Measurements from ENCODE around the gene SLC35E3. TPM values are rescaled to one million over a fixed set of nuclear protein-coding genes. Genes with fewer than 3 reads are reported as not detected.

SLC35E3 gene
- 2.6 TPM for total RNA-seq
- long read RNA-seq, full-length matches to known transcripts: 22 of 26 reads
- long read RNA-seq, partial matches to known transcripts: 0 of 26 reads
- long read RNA-seq, other reads (novel, unspliced or antisense): 4 of 26 reads

DNA sequence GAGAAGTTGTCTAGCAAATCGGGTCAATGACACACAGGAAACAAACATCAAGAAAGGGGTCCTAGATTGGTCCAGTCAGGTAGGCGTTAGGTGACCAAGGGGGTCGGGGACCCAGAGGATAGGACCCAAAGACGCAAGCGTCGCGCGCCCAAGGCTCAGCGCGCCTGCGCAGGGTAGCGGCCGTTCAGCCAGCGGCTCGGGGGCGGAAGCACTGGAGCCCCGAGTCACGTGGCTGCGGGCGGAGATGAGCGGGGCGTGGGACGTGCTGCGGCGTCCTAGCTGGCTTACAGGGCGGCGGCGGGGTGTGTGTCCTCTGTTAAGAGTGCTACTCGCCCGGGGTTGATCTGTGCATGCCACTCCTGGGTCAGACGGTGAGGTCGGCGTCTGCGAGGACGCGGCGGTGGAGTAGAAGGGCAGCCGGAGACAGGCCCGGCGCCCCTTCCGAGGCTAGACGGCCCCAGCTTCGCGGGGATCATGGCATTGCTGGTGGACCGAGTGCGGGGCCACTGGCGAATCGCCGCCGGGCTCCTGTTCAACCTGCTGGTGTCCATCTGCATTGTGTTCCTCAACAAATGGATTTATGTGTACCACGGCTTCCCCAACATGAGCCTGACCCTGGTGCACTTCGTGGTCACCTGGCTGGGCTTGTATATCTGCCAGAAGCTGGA, at the start of gene SLC35E3:
Gene SLC35E3 (plus strand): TSS at position 273 of the 668 bp plus-strand sequence. CDS start 202 bp downstream, at position 475.
- intact Hi-C loops (cut with DNase I): loop anchor here (10.0 kb wide), 1 partner anchor 69 kb away; no protein-coding TSS in a partner anchor
- DNase-seq (peak; percentile 97), ATAC-seq (ENCODE audit: poor library complexity) (peak; percentile 100)

DNA sequence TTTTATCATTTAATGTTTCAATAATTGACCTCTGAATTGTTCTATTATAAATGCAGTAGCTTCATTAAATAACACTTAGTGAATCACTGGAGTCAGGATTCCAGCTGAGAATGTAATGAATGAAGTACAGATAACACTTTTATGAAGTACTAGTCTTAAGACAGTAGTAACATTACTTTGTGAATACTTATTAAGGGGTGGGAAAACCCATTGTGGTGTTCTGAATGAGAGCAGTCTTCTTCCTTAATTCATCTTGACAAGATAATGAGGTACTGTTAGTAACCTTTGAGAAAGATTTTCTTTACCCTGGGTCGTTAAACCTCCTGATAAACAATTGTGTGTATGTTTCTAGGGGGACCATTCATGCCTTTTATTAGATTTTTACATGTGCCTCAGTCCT, 46.5 kb upstream of the SLC35E3 start:
- no peak for DNase-seq
- ATAC-seq (ENCODE audit: poor library complexity): no peak
- intact Hi-C loops (cut with DNase I): no loop called here

DNA sequence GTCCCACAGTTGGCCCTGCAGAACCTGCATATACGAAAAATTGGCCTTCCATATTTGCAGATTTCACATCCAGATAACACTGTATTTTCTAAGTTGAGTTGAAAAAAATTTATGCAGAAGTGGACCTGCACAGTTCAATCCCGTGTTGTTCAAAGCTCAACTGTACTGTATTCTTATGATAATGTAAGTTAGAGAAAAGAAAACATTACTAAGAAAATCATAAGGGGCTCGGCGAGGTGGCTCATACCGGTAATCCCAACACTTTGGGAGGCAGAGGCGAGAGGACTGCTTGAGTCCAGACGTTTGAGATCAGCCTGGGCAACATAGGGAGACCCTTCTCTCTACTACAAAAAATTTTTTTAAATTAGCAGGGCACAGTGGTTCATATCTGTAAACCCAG, 18.2 kb upstream of the SLC35E3 start:
- DNase-seq (no peak), ATAC-seq (ENCODE audit: poor library complexity) (no peak)
- intact Hi-C loops (cut with DNase I): no loop called here

DNA sequence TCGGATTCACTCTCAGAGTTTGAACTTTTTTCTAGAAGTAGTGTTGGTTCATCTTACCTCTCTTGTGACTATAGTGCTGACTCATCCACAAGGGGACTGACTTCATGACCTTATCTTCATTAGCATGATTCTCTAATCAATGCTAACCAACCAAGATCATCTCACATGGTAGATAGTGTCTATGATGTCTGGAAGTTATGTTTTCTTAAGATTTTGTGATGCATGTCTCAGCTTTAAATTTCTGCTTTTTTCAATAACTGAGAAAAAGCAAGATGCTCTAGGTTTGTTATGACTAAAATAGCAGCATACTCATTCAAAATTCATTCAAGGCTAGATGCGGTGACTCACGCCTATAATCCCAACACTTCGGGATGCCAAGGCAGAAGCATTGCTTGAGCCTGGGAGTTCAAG, 12.3 kb upstream of the SLC35E3 start:
- no peak for DNase-seq

DNA sequence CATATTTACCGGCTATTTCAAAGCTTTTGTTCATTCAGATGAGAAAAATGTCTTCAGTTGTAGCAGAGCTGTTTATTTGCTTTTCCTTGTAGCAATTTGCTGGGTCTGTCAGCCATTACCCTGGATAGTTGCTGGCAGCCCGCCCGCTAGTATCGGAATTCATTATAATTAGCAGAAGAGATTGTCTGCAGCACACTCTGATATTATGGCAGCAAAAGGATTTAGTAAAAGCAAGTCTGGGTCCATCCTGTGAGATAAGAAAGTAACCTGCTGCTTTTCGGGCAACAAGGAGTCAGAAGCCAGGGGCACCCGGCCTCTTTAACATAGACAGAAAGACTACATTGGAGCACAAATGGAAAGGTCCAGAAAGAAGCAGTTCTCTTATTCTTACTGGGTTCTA, 6.1 kb upstream of the SLC35E3 start:
- DNase-seq: no peak
- intact Hi-C loops (cut with DNase I): loop anchor here (10.0 kb wide), 1 partner anchor 75 kb away; no protein-coding TSS in a partner anchor
- ATAC-seq (ENCODE audit: poor library complexity): no peak

More for the DNA sequence above, 12.3 kb upstream of the SLC35E3 start:
- ATAC-seq (ENCODE audit: poor library complexity): no peak
- intact Hi-C loops (cut with DNase I): no loop called here

DNA sequence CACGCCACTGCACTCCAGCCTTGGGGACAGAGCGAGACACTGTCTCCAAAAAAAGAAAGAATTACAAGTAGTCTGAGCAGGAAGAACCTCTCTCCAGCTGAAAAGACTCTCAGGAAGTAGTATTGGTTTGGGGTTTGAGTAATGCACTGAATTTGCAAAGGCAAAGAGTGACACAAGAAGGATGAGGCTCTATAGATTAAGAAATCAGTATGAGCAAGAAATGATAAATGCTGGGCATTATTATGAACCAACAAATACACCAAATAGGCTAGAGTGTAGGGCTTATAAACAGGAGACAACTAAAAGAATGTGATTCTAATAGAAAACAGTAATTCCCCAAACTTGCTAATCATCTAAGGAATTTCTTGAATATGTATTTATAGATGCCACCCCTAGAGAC, 2.6 kb upstream of the SLC35E3 start:
- intact Hi-C loops (cut with DNase I): loop anchor here (10.0 kb wide), 1 partner anchor 71 kb away; no protein-coding TSS in a partner anchor
- DNase-seq: no peak
- ATAC-seq (ENCODE audit: poor library complexity): no peak

DNA sequence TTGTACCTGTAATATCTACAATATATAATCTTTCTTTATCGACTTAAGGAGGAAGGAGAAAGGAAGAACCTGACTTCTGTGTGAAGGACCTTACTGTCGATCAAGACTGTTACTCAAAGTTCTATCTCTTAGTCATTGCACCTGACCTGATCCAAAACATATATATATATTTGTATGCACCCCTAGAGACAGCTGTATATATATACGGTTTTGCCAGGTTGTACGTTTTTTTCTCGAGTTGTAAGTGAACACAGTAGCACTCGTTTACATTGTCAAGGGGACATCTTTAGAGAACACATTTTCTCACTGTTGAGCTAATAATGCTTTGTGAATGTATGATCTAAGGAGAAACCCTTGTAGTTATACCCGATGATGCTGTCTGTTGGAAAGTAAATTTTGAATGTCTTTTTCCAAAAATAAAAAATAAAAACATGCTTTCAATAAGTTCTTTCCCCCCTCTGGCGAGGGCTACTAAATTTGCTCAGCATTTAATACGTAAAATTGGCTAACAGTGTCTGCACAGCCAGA, 536 bp upstream of the SLC35E3 start:
- ATAC-seq (ENCODE audit: poor library complexity) (no peak), DNase-seq (no peak)
- intact Hi-C loops (cut with DNase I): loop anchor here (10.0 kb wide), 1 partner anchor 69 kb away; no protein-coding TSS in a partner anchor

DNA sequence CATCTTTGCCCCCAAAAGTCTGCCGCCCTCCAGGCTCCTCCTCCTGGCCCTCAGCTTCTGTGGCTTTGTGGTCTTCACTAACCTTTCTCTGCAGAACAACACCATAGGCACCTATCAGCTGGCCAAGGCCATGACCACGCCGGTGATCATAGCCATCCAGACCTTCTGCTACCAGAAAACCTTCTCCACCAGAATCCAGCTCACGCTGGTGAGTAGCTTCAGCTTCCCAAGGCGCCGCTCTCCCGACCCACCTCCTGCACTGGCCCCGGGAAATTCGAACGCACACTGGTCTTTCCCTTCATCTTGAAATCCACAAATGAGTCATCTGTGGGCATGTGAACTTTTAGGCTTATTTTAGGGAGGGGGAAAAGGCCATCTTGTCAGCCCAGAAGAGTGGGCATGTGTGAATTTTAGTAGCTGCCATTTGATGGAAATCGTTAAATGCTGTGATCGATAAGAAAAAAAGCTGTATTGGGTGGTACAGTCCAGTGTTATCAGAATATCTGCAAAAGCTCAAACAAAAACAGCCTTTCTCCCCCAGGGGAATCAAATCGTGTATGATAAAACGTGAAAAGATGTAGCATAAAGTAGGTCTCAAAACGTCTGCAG, 700 bp downstream of the SLC35E3 start:
- intact Hi-C loops (cut with DNase I): loop anchor here (10.0 kb wide), 1 partner anchor 68 kb away; no protein-coding TSS in a partner anchor
- DNase-seq: peak; percentile 64
- ATAC-seq (ENCODE audit: poor library complexity): peak; percentile 72

DNA sequence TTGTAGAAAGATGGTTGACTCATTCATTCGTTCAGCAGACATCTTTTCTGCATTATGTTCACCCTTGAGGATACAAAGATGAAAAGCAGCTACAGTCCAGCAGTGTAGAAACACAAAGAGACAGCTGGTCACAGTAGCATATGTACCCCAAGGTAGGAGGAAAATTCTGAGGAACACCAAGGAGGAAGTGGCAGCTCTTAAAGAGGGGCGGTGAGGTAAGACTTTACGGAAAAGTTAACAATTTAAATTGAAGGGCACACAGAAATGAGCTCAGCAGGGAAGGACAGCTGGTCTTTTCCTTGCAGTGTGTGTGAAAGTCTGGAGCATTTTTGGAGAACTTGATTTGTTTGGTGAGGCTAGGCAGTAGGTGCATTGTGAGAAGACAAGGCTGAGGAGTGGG, 3.5 kb downstream of the SLC35E3 start:
- ATAC-seq (ENCODE audit: poor library complexity) (no peak), DNase-seq (no peak)
- intact Hi-C loops (cut with DNase I): loop anchor here (10.0 kb wide), 1 partner anchor 65 kb away; no protein-coding TSS in a partner anchor

DNA sequence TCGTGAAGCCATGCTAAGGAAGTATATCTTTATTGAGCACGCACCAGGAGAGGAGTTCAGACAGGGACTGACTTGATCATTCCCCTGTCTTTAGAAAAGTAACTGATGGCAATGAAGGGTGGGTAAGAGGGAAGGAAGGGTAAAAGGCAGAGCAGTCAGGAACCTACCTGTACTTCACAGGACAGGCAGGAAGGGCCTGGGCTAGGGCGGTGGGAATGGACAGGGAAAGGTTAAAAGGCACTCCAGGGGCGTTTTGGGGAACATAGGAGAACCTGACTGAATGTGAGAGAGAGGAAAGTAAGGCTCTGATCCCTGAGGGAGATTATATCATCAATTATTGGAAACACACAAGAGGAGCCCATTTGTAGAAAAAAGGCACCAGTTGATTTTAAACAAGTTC, 3.9 kb downstream of the SLC35E3 start:
- ATAC-seq (ENCODE audit: poor library complexity) (no peak), DNase-seq (no peak)
- intact Hi-C loops (cut with DNase I): loop anchor here (10.0 kb wide), 1 partner anchor 65 kb away; no protein-coding TSS in a partner anchor

DNA sequence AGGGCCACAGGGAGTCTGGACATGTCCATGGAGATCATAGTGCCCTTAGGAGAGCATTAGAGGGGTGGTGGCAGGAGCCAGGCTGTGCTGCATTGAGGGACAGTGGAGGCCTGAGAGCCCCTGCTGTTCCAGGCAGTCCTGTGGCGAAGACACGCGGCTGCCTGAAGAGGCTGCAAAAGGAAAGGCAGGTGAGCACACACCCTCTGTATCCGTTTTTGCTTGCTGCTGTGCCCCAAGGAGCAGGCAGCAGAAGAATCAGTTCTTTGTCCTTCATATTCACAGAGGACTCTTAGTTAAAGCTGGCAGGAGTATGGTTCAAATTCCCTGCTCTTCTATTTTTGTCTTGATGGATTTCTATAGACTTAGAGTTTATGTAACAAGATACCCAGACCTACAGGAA, 4.5 kb downstream of the SLC35E3 start:
- intact Hi-C loops (cut with DNase I): no loop called here
- ATAC-seq (ENCODE audit: poor library complexity) (no peak), DNase-seq (no peak)

DNA sequence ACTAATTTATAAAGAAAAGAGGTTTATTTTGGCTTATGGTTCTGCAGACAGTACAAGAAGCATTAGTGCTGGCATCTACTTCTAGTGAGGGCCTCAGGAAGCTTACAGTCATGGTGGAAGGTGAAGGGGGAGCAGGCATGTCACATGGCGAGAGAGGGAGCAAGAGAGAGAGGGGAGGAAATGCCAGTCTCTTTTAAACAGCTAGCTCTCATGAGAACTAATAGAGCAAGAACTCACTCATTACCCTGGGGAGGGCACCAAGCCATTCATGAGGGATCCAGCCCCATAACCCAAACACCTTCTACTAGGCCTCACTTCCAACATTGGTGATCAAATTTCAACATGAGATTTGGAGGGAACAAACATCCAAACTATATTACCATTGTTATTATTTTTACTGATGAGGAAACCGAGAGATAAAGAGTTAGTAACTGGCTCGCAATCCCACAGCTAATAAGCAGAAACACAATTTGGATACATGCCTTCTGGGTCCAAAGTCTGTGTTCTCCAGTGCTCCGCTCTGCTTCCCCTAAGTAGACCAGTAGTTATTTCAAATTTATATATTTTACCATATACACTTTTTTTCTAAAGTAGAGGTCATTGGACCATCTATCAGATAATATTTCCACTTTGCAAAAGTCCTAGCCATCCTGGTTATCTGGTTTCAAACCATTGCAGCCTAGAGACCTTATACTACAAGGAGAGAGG, 9.7 kb downstream of the SLC35E3 start:
- intact Hi-C loops (cut with DNase I): no loop called here
- ATAC-seq (ENCODE audit: poor library complexity) (no peak), DNase-seq (no peak)

DNA sequence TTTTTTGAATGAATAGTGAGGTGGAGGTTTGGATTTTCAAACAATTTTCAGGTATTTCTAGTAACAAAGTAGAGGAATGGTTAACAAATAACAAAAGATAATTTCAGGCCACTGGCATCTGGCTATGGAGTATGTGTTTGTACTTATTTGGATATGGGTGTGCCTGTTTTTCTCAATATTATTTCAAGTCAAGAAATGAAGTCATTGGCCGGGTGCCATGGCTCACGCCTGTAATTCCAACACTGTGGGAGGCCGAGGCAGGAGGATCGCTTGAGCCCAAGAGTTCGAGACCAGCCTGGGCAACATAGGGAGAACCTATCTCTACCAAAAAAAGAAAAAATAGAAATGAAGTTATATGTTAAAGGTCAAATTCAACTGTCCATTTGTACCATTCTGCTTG, 13.9 kb downstream of the SLC35E3 start:
- no peak for DNase-seq
- ATAC-seq (ENCODE audit: poor library complexity): no peak
- intact Hi-C loops (cut with DNase I): no loop called here

DNA sequence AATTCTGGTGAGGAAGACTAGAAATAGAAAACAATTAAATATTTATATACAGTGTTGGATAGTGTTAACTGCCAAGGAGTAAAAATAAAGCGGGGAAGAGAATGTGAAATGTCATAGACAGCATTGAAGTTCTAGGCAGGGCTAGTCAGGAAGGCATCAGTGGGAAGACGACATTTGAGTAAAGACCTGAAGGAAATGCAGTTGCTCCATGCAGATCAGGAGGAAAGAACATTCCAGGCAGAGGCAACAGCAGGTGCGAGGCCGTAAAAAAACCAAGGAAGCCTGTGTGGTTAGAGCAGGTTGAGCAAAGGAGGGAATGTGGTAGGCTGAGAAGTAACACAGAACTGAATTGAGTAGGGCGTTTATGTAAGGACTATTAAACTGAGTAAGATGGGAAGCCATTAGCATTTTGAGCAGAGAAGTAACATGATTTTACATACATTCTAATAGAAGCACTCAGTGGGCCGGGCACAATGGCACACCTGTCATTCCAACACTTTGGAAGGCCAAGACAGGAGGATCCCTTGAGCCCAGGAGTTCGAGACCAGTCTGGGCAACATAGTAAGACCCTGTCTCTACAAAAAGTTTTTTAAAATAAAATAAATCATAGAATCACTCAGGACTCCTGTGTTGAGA, 14.9 kb downstream of the SLC35E3 start:
- intact Hi-C loops (cut with DNase I): no loop called here

DNA sequence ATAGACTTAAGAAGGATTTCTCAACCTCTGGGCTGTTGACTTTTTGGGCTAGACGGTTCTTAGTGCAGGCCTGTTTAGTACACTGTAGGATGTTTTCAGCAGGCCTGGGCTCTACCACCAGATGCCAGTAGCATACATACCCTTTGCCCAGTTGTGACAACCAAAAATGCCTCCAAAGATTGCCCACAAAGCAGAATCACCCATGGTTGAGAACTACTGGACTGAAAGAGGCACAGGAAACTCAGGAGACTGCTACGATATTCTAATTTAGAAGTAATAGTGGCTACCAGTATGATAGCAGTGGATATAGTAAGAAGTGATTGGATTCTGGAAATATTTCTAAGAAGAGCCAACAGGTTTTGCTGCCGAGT, 15.5 kb downstream of the SLC35E3 start:
- intact Hi-C loops (cut with DNase I): no loop called here
- ATAC-seq (ENCODE audit: poor library complexity) (no peak), DNase-seq (no peak)

More for the DNA sequence above, 14.9 kb downstream of the SLC35E3 start:
- ATAC-seq (ENCODE audit: poor library complexity) (no peak), DNase-seq (no peak)

DNA sequence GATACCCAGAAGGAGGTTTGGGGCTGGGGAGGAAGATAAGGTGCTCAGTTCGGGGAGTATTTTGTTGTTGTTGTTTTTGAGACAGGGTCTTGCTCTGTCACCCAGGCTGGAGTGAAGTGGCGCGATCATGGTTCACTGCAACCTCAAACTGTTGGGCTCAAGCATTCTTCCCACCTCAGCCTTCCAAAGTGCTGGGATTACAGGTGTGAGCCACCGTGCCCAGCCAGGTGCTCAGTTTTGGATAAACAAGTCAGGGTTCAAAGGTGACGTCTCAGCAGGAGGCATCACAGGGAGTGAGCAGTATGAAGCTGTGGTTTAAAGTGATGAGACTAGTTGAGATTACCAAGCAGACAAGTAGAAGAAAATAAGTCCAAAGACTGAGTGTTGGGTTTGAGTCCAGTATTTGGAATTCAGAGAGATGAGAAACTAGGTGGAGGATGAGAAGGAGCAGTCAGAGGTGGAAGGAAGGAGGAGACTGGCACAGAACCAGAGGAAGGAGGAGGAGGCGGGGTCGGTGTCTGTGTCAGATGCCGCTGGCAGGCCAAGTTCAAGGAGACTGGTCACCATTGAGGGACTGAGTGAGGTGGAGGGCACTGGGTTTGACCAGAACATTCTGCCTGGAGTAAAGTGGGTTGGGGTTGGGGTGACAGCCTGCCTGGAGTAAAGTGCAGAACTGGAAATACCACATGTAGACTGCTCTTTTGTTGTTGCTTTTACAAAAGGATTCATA, 16.1 kb downstream of the SLC35E3 start:
- intact Hi-C loops (cut with DNase I): no loop called here
- ATAC-seq (ENCODE audit: poor library complexity) (no peak), DNase-seq (no peak)

DNA sequence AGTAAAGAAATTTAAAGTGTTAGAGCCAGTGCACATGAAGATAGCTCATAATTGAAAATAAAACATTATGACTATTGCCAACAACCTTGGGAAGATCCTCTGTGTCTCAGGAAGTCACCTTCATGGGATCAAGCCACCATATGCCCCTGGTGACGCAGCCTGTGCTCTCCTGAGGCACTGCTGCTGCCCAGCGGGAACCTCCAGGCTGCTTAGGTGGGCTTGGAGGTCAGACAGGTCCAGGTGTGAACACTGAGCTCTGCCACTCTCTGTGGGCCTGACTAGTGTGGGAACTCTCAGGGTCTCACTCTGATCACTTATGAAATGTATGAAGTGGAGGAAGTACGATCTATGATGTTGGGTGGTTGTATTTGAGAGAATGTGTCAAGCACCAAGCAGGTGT, 16.7 kb downstream of the SLC35E3 start:
- intact Hi-C loops (cut with DNase I): no loop called here
- DNase-seq (no peak), ATAC-seq (ENCODE audit: poor library complexity) (no peak)

DNA sequence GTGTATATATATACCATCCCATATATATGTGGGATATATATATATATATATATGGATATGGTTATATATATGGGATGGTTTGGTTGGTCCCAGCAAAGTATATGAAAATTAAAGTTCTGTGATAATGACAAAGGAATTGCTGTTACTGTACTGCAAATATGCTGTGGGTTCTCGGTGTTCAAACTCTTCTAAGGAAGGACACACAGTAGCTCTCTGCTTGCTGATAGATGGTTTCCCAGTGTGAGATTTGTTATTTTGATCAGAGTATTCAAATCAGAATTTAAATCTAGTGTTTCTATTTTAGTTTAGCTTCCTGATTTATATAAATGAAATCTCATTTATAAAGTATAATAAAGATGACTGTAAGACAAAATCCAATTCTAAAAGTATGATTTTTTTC, 19.7 kb downstream of the SLC35E3 start:
- ATAC-seq (ENCODE audit: poor library complexity) (no peak), DNase-seq (no peak)
- intact Hi-C loops (cut with DNase I): no loop called here
